OCI-LY7 (cell line): Measurements from ENCODE around the gene CBFA2T2.

Experiments
- CTCF ChIP-seq: fragments of 200-600 bp; sonication (generic); conservative IDR thresholded peaks from 2 replicates; pipeline ENCODE4 v1.5.1; 2014; ENCODE audit warnings: mild to moderate bottlenecking, antibody characterized with exemption, low read length, moderate library complexity, mixed read lengths
- EZH2phosphoT487 ChIP-seq: fragments of 200-600 bp; sonication (generic); IDR thresholded peaks from 2 replicates; pipeline ENCODE4 v1.6.1; 2018; ENCODE audit warnings: low read depth, borderline replicate concordance, mild to moderate bottlenecking, mixed run types, antibody characterized with exemption, low read length, moderate library complexity, mixed read lengths

- TF ChIP-seq CTCF (no peak), EZH2phosphoT487 (no peak)
These were observed 19.4 kb upstream of the CBFA2T2 start for GRCh38 chr20:33470457-33470856.
